Glutamatergic neuron (in vitro differentiated cells): Measurements from ENCODE around the gene MACROD2. TPM values are rescaled to one million over a fixed set of nuclear protein-coding genes. Genes with fewer than 3 reads are reported as not detected.
A peak's percentile ranks its signal among the peaks of the same experiment; 100 is the strongest.

ENCODE experiments used
- DNase-seq: peaks from one replicate; pipeline ENCODE4 v3.0.0; 2022
- H3K27ac Mint-ChIP-seq: one replicate; pipeline ENCODE4 v1.8.0; 2020; ENCODE audit warnings: mild to moderate bottlenecking, mixed read lengths, inconsistent platforms; ENCODE audit not compliant: unreplicated experiment
- H3K27me3 Mint-ChIP-seq: one replicate; pipeline ENCODE4 v1.8.0; 2020; ENCODE audit warnings: mild to moderate bottlenecking, moderate library complexity, mixed read lengths, inconsistent platforms; ENCODE audit not compliant: unreplicated experiment
- H3K36me3 Mint-ChIP-seq: one replicate; pipeline ENCODE4 v1.8.0; 2020; ENCODE audit warnings: mild to moderate bottlenecking, mixed read lengths, inconsistent platforms; ENCODE audit not compliant: unreplicated experiment
- H3K4me1 Mint-ChIP-seq: one replicate; pipeline ENCODE4 v1.8.0; 2020; ENCODE audit warnings: mild to moderate bottlenecking, low read depth, mixed read lengths, inconsistent platforms; ENCODE audit not compliant: unreplicated experiment
- H3K4me3 Mint-ChIP-seq: one replicate; pipeline ENCODE4 v1.8.0; 2020; ENCODE audit warnings: mild to moderate bottlenecking, mixed read lengths, inconsistent platforms; ENCODE audit not compliant: unreplicated experiment
- H3K9me3 Mint-ChIP-seq: one replicate; pipeline ENCODE4 v1.8.0; 2020; ENCODE audit warnings: mild to moderate bottlenecking, moderate library complexity, mixed read lengths, inconsistent platforms; ENCODE audit not compliant: unreplicated experiment
- CTCF ChIP-seq: fragments of 200-600 bp; sonication (generic); IDR thresholded peaks from one replicate; pipeline ENCODE4 v1.5.0; 2021; ENCODE audit not compliant: partially characterized antibody, unreplicated experiment
- total RNA-seq: library from RNA; stranded (reverse); fragmentation: NEBNext Ultra II Directional; extraction: Animal tissue kit (Norgen Biotek cat#: 25700); gene quantifications from one replicate; pipeline ENCODE4 v1.2.1, GENCODE V29; 2021; ENCODE audit not compliant: unreplicated experiment

Gene MACROD2
- total RNA-seq, 1 donor from 2014 or later: 8.7 TPM

GRCh38 chr20:15792855-15793254 lies 1797.5 kb downstream of the MACROD2 start:
- H3K9me3 Mint-ChIP-seq: peaks cover 2% of the 10 kb centered on the region
- TF ChIP-seq CTCF: no peak
- H3K36me3 Mint-ChIP-seq: no peaks in the 10 kb centered on the region
- H3K4me3 Mint-ChIP-seq: no peak overlapping the region
- H3K27ac Mint-ChIP-seq: no peak overlapping the region
- peaks cover 12% of the 10 kb centered on the region for H3K4me1 Mint-ChIP-seq
- H3K27me3 Mint-ChIP-seq: no peaks in the 10 kb centered on the region
- DNase-seq: no peak

GRCh38 chr20:15794409-15794808 lies 1799.1 kb downstream of the MACROD2 start:
- no peak for TF ChIP-seq CTCF
- peaks cover 9% of the 10 kb centered on the region for H3K4me1 Mint-ChIP-seq
- peak overlapping the region; percentile 49 for H3K4me3 Mint-ChIP-seq
- no peaks in the 10 kb centered on the region for H3K36me3 Mint-ChIP-seq
- peak overlapping the region; percentile 79 for H3K27ac Mint-ChIP-seq
- no peak for DNase-seq
- H3K27me3 Mint-ChIP-seq: no peaks in the 10 kb centered on the region
- H3K9me3 Mint-ChIP-seq: peaks cover 2% of the 10 kb centered on the region

GRCh38 chr20:15795305-15796019 lies 1800.1 kb downstream of the MACROD2 start:
- H3K4me1 Mint-ChIP-seq: peaks cover 9% of the 10 kb centered on the region
- H3K27me3 Mint-ChIP-seq: no peaks in the 10 kb centered on the region

GRCh38 chr20:15799871-15800270 lies 1804.6 kb downstream of the MACROD2 start:
- peaks cover 1% of the 10 kb centered on the region for H3K9me3 Mint-ChIP-seq
- no peaks in the 10 kb centered on the region for H3K36me3 Mint-ChIP-seq
- no peak overlapping the region for H3K27ac Mint-ChIP-seq
- H3K4me3 Mint-ChIP-seq: no peak overlapping the region
- TF ChIP-seq CTCF: no peak
- peaks cover 2% of the 10 kb centered on the region for H3K4me1 Mint-ChIP-seq
- DNase-seq: no peak
- H3K27me3 Mint-ChIP-seq: no peaks in the 10 kb centered on the region

More at GRCh38 chr20:15795305-15796019, 1800.1 kb downstream of the MACROD2 start:
- no peak overlapping the region for H3K27ac Mint-ChIP-seq
- DNase-seq: no peak
- no peaks in the 10 kb centered on the region for H3K36me3 Mint-ChIP-seq
- peak overlapping the region; percentile 43 for H3K4me3 Mint-ChIP-seq
- no peak for TF ChIP-seq CTCF
- peaks cover 3% of the 10 kb centered on the region for H3K9me3 Mint-ChIP-seq

GRCh38 chr20:15802020-15802419 lies 1806.7 kb downstream of the MACROD2 start:
- H3K27ac Mint-ChIP-seq: no peak overlapping the region
- H3K9me3 Mint-ChIP-seq: peaks cover 1% of the 10 kb centered on the region
- no peaks in the 10 kb centered on the region for H3K36me3 Mint-ChIP-seq
- H3K4me1 Mint-ChIP-seq: no peaks in the 10 kb centered on the region
- TF ChIP-seq CTCF: no peak
- no peak for DNase-seq
- H3K4me3 Mint-ChIP-seq: no peak overlapping the region
- no peaks in the 10 kb centered on the region for H3K27me3 Mint-ChIP-seq
